Measurements from ENCODE around the gene IER3. TPM values are rescaled to one million over a fixed set of nuclear protein-coding genes. Genes with fewer than 3 reads are reported as not detected.
"Not testable (repeated sequence)": the region's sequence is repeated elsewhere in the genome, so short reads cannot be mapped to it uniquely, and the experiment has no call there.

IER3 gene
- total and polyA plus RNA-seq, 7 experiments from 2014 or later, result 2.2 to 69.9 (median 14.7) TPM

DNA sequence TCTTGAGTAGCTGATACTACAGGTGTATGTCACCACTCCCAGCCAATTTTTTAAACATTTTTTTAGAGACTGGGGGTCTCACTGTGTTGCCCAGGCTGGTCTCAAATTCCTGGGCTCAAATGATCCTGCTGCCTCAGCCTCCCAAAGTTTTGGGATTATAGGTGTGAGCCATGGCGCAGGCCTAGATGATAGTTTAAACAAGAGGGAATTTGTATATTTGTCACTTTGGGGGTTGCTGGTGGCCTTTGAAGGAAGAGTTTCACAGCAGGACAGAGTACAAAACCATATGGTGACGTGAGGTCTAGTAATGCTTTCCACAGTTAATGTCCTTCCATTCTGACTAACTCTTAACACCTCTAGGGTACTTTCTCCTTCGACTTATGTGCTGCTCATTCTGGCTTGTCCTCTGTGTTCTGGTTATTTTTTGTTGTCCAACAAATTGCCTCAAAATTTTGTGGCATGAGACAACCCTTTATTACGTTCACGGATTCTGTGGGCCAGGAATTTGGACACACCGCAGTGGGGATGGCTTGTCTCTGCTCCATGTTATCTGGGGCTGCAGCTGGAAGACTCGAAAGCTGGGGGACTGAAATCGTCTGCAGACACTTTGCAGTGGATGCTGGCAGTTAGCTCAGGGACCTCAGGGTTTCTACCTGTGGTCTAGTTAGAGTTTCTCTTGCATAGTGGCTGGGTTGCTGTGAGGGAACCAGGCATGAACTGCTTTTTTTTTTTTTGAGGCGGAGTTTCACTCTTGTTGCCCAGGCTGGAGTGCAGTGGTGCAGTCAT, 23.0 kb upstream of the IER3 start:
- Mint-ChIP-seq H3K36me3 (peaks cover 0 to 4% (median 0%) of the 10 kb centered on the region in 5 donors), H3K27ac (peak overlapping the region in 2 of 9 donors; percentile 69 to 78), H3K4me3 (peak overlapping the region in 4 of 10 donors; percentile 24 to 81 (median 55)), H3K9me3 (peaks cover 0 to 2% (median 0%) of the 10 kb centered on the region in 11 donors), H3K27me3 (no peaks in the 10 kb centered on the region), H3K4me1 (peaks cover 48 to 86% (median 75%) of the 10 kb centered on the region in 7 donors)
- H3K4me3 ChIP-seq (ENCODE audit: low read length), result no peak overlapping the region
- ChIA-PET CTCF (interaction anchor here (0.5 to 0.7 kb wide), 3 partner anchors 55 to 234 kb away, joined by 3 to 5 read pairs (median 3); no protein-coding TSS in a partner anchor), POLR2A (interaction anchor here (0.6 to 3.5 kb wide), 3 partner anchors 10 to 25 kb away, joined by 3 to 15 read pairs (median 3); partner anchors contain the start of gene IER3)
- intact Hi-C loops (cut with micrococcal nuclease), result no loop called here
- H3K36me3 ChIP-seq (ENCODE audit: control insufficient read depth in 2 of 3, insufficient read depth in 3 of 3, low read length in 3 of 3), result no peaks in the 10 kb centered on the region
- ATAC-seq (no peak), DNase-seq (no peak)
- H3K27ac ChIP-seq (ENCODE audit: low read depth, low read length), result no peak overlapping the region
- H3K9me3 ChIP-seq (ENCODE audit: control insufficient read depth in 2 of 3, low read length in 3 of 3), result no peaks in the 10 kb centered on the region
- no peaks in the 10 kb centered on the region for H3K27me3 ChIP-seq (ENCODE audit: control insufficient read depth in 2 of 2, insufficient read depth in 2 of 2, low read length in 2 of 2)
- peaks cover 24 to 50% of the 10 kb centered on the region in 2 donors for H3K4me1 ChIP-seq (ENCODE audit: control insufficient read depth in 2 of 2, insufficient read depth in 2 of 2, low read length in 2 of 2)

GRCh38 chr6:30766461-30767157, 22.3 kb upstream of the IER3 start:
- intact Hi-C loops (cut with micrococcal nuclease), result no loop called here
- Histone ChIP-seq H3K27me3 (ENCODE audit: control insufficient read depth in 2 of 2, insufficient read depth in 2 of 2, low read length in 2 of 2) (no peaks in the 10 kb centered on the region), H3K27ac (ENCODE audit: low read depth, low read length) (no peak overlapping the region), H3K36me3 (ENCODE audit: control insufficient read depth in 2 of 3, insufficient read depth in 3 of 3, low read length in 3 of 3) (no peaks in the 10 kb centered on the region), H3K4me3 (ENCODE audit: low read length) (no peak overlapping the region), H3K4me1 (ENCODE audit: control insufficient read depth in 2 of 2, insufficient read depth in 2 of 2, low read length in 2 of 2) (peaks cover 24 to 50% of the 10 kb centered on the region in 2 donors), H3K9me3 (ENCODE audit: control insufficient read depth in 2 of 3, low read length in 3 of 3) (no peaks in the 10 kb centered on the region)
- Mint-ChIP-seq H3K36me3 (peaks cover 0 to 4% (median 0%) of the 10 kb centered on the region in 5 donors), H3K9me3 (peaks cover 0 to 2% (median 0%) of the 10 kb centered on the region in 11 donors), H3K4me1 (peaks cover 48 to 79% (median 72%) of the 10 kb centered on the region in 7 donors), H3K4me3 (peak overlapping the region in 5 of 10 donors; percentile 1 to 77 (median 8)), H3K27ac (peak overlapping the region in 3 of 9 donors; percentile 32 to 58 (median 41)), H3K27me3 (no peaks in the 10 kb centered on the region)
- no peak for ATAC-seq
- CTCF ChIA-PET, result interaction anchor here (0.5 to 1.0 kb wide), 3 partner anchors 36 to 149 kb away, joined by 3 to 5 read pairs (median 4); no protein-coding TSS in a partner anchor
- POLR2A ChIA-PET, result interaction anchor here (0.6 to 3.5 kb wide), 5 partner anchors 9 to 25 kb away, joined by 3 to 15 read pairs (median 4); partner anchors contain the start of gene IER3
- DNase-seq, result no peak

- H3K9me3 ChIP-seq (ENCODE audit: control insufficient read depth in 2 of 3, low read length in 3 of 3); H3K9me3 Mint-ChIP-seq; H3K36me3 Mint-ChIP-seq; H3K36me3 ChIP-seq (ENCODE audit: control insufficient read depth in 2 of 3, insufficient read depth in 3 of 3, low read length in 3 of 3); H3K27me3 Mint-ChIP-seq; DNase-seq; intact Hi-C loops (cut with micrococcal nuclease); H3K27me3 ChIP-seq (ENCODE audit: control insufficient read depth in 2 of 2, insufficient read depth in 2 of 2, low read length in 2 of 2); ATAC-seq; H3K27ac ChIP-seq (ENCODE audit: low read depth, low read length); H3K4me3 ChIP-seq (ENCODE audit: low read length); H3K4me3 Mint-ChIP-seq: not testable (repeated sequence)
- POLR2A ChIA-PET, result interaction anchor here (0.7 to 1.0 kb wide), 2 partner anchors 9 to 16 kb away, joined by 4 to 6 read pairs; no protein-coding TSS in a partner anchor
- peaks cover 24 to 45% of the 10 kb centered on the region in 2 donors for H3K4me1 ChIP-seq (ENCODE audit: control insufficient read depth in 2 of 2, insufficient read depth in 2 of 2, low read length in 2 of 2)
- Mint-ChIP-seq H3K4me1 (peaks cover 45 to 72% (median 66%) of the 10 kb centered on the region in 7 donors), H3K27ac (peak overlapping the region in 1 of 9 donors; percentile 15)
- CTCF ChIA-PET, result interaction anchor here (0.6 to 1.0 kb wide), 2 partner anchors 35 to 71 kb away, joined by 3 to 4 read pairs; no protein-coding TSS in a partner anchor
Observed at GRCh38 chr6:30765495-30765894, 21.1 kb upstream of the IER3 start.

- intact Hi-C loops (cut with micrococcal nuclease); H3K9me3 Mint-ChIP-seq; H3K9me3 ChIP-seq (ENCODE audit: control insufficient read depth in 2 of 3, low read length in 3 of 3); H3K27ac ChIP-seq (ENCODE audit: low read depth, low read length); ATAC-seq; DNase-seq; H3K36me3 ChIP-seq (ENCODE audit: control insufficient read depth in 2 of 3, insufficient read depth in 3 of 3, low read length in 3 of 3); H3K27me3 Mint-ChIP-seq; H3K4me3 ChIP-seq (ENCODE audit: low read length); H3K36me3 Mint-ChIP-seq; H3K27me3 ChIP-seq (ENCODE audit: control insufficient read depth in 2 of 2, insufficient read depth in 2 of 2, low read length in 2 of 2): not testable (repeated sequence)
- H3K4me3 Mint-ChIP-seq, result peak overlapping the region in 6 of 10 donors; percentile 43 to 67 (median 59)
- peak overlapping the region in 7 of 9 donors; percentile 0 to 76 (median 58) for H3K27ac Mint-ChIP-seq
- peaks cover 16 to 36% of the 10 kb centered on the region in 2 donors for H3K4me1 ChIP-seq (ENCODE audit: control insufficient read depth in 2 of 2, insufficient read depth in 2 of 2, low read length in 2 of 2)
- peaks cover 39 to 62% (median 60%) of the 10 kb centered on the region in 7 donors for H3K4me1 Mint-ChIP-seq
- POLR2A ChIA-PET, result interaction anchor here (1.3 kb wide), 1 partner anchor 20 kb away, joined by 4 read pairs; the partner anchor contains the start of gene IER3
- CTCF ChIA-PET, result interaction anchor here (0.6 to 0.9 kb wide), 2 partner anchors 18 to 74 kb away, joined by 4 to 5 read pairs; no protein-coding TSS in a partner anchor
Observed at GRCh38 chr6:30764490-30765043, 20.2 kb upstream of the IER3 start.

GRCh38 chr6:30763618-30764489, 19.5 kb upstream of the IER3 start:
- ATAC-seq, result no peak
- ChIA-PET CTCF (interaction anchor here (0.6 to 0.9 kb wide), 2 partner anchors 17 to 221 kb away, joined by 3 to 4 read pairs; no protein-coding TSS in a partner anchor), POLR2A (interaction anchor here (0.6 to 1.3 kb wide), 3 partner anchors 13 to 25 kb away, joined by 3 to 4 read pairs (median 4); partner anchors contain the start of gene IER3)
- intact Hi-C loops (cut with micrococcal nuclease), result no loop called here
- peak overlapping the region; percentile 1 to 67 (median 51) for H3K4me3 Mint-ChIP-seq
- H3K27me3 Mint-ChIP-seq, result no peaks in the 10 kb centered on the region
- H3K27ac Mint-ChIP-seq, result peak overlapping the region; percentile 34 to 76 (median 58)
- no peak overlapping the region for H3K27ac ChIP-seq (ENCODE audit: low read depth, low read length)
- H3K4me1 ChIP-seq (ENCODE audit: control insufficient read depth in 2 of 2, insufficient read depth in 2 of 2, low read length in 2 of 2), result peaks cover 9 to 29% of the 10 kb centered on the region in 2 donors
- no peaks in the 10 kb centered on the region for H3K36me3 ChIP-seq (ENCODE audit: control insufficient read depth in 2 of 3, insufficient read depth in 3 of 3, low read length in 3 of 3)
- H3K27me3 ChIP-seq (ENCODE audit: control insufficient read depth in 2 of 2, insufficient read depth in 2 of 2, low read length in 2 of 2), result no peaks in the 10 kb centered on the region
- H3K4me1 Mint-ChIP-seq, result peaks cover 35 to 55% (median 53%) of the 10 kb centered on the region in 7 donors
- H3K4me3 ChIP-seq (ENCODE audit: low read length), result no peak overlapping the region
- peak in 4 of 9 donors; percentile 28 to 32 (median 30) for DNase-seq
- H3K9me3 Mint-ChIP-seq, result peaks cover 0 to 2% (median 0%) of the 10 kb centered on the region in 11 donors
- H3K9me3 ChIP-seq (ENCODE audit: control insufficient read depth in 2 of 3, low read length in 3 of 3), result no peaks in the 10 kb centered on the region
- H3K36me3 Mint-ChIP-seq, result peaks cover 0 to 4% (median 0%) of the 10 kb centered on the region in 5 donors
